GM23248 (cell line): ENCODE measurements around the gene CCNC. TPM values are rescaled to one million over a fixed set of nuclear protein-coding genes. Genes with fewer than 3 reads are reported as not detected.
A peak's percentile ranks its signal among the peaks of the same experiment; 100 is the strongest.

ENCODE experiments used
- DNase-seq: peaks from one replicate; pipeline ENCODE4 v3.0.0-alpha.2; 2015
- H2AFZ ChIP-seq: fragments of 200-600 bp; sonication (generic); 2 replicates; pipeline ENCODE4 v1.6.1; 2016; ENCODE audit warnings: antibody characterized with exemption
- H3F3A ChIP-seq: fragments of 200-600 bp; sonication (generic); 2 replicates; pipeline ENCODE4 v1.6.1; 2016; ENCODE audit warnings: mild to moderate bottlenecking, antibody characterized with exemption, mixed run types; ENCODE audit not compliant: insufficient read depth
- H3K27ac ChIP-seq: fragments of 200-600 bp; sonication (generic); 2 replicates; pipeline ENCODE4 v1.5.1; 2016; ENCODE audit warnings: mild to moderate bottlenecking
- H3K27me3 ChIP-seq: fragments of 200-600 bp; sonication (generic); replicated peaks from 2 replicates; pipeline ENCODE4 v1.6.1; 2016; ENCODE audit warnings: mild to moderate bottlenecking; ENCODE audit not compliant: insufficient read depth
- H3K36me3 ChIP-seq: fragments of 200-600 bp; sonication (generic); 2 replicates; pipeline ENCODE4 v1.6.1; 2016; ENCODE audit warnings: low read depth, mild to moderate bottlenecking
- H3K4me1 ChIP-seq: fragments of 200-600 bp; sonication (generic); 2 replicates; pipeline ENCODE4 v1.6.1; 2016; ENCODE audit warnings: mild to moderate bottlenecking; ENCODE audit not compliant: insufficient read depth
- H3K4me2 ChIP-seq: fragments of 200-600 bp; sonication (generic); one replicate; pipeline ENCODE4 v1.6.1; 2016; ENCODE audit warnings: mild to moderate bottlenecking; ENCODE audit not compliant: unreplicated experiment
- H3K4me3 ChIP-seq: fragments of 200-600 bp; sonication (generic); 2 replicates; pipeline ENCODE4 v1.5.1; 2016; ENCODE audit warnings: mild to moderate bottlenecking
- H3K79me2 ChIP-seq: fragments of 200-600 bp; sonication (generic); 2 replicates; pipeline ENCODE4 v1.6.1; 2016; ENCODE audit warnings: mild to moderate bottlenecking; ENCODE audit not compliant: insufficient read depth
- H3K9ac ChIP-seq: fragments of 200-600 bp; sonication (generic); 2 replicates; pipeline ENCODE4 v1.6.1; 2016; ENCODE audit warnings: mild to moderate bottlenecking
- H3K9me2 ChIP-seq: fragments of 200-600 bp; sonication (generic); 2 replicates; pipeline ENCODE4 v1.6.1; 2016; ENCODE audit warnings: mixed run types, mild to moderate bottlenecking, moderate library complexity; ENCODE audit not compliant: insufficient read depth
- H3K9me3 ChIP-seq: fragments of 200-600 bp; sonication (generic); one replicate; pipeline ENCODE4 v1.6.1; 2017; ENCODE audit warnings: low read depth
- H4K20me1 ChIP-seq: fragments of 200-600 bp; sonication (generic); 2 replicates; pipeline ENCODE4 v1.6.0; 2016; ENCODE audit not compliant: insufficient read depth
- EZH2 ChIP-seq: fragments of 200-600 bp; sonication (generic); IDR thresholded peaks from 2 replicates; pipeline ENCODE4 v1.6.1; 2018; ENCODE audit warnings: antibody characterized with exemption, mild to moderate bottlenecking; ENCODE audit not compliant: insufficient read depth, poor library complexity, severe bottlenecking
- EZH2phosphoT487 ChIP-seq: fragments of 200-600 bp; sonication (generic); IDR thresholded peaks from 2 replicates; pipeline ENCODE4 v1.6.1; 2018; ENCODE audit warnings: antibody characterized with exemption, moderate library complexity, mild to moderate bottlenecking, low read depth; ENCODE audit not compliant: insufficient read depth
- WGBS, 2 experiments: methylation state at CpG; one replicate each; pipeline ENCODE4 v1.1.6; 2015 to 2017; ENCODE audit warnings: low lambda C conversion rate in 2 of 2, low coverage in 1 of 2; ENCODE audit errors: missing lambda C conversion rate in 2 of 2; 5-methylcytosine and 5-hydroxymethylcytosine counted together
- in situ Hi-C: fragments of 300-500 bp; cut with MboI; formaldehyde crosslinking; loops from 2 replicates; pipeline ENCODE4 v1.15.0; 2020
- polyA plus RNA-seq: library from polyadenylated mRNA; unstranded; fragments of >200 nt; fragmentation: Nextera tagmentation; extraction: Ambion mirVana; gene quantifications from 2 replicates; pipeline ENCODE4 v1.2.1, GENCODE V29; 2016
- total RNA-seq: library from RNA; depleted of rRNA; stranded (reverse); fragments of >200 nt; shearing (Covaris generic); gene quantifications from 2 replicates; pipeline ENCODE4 v1.2.3, GENCODE V29; 2014

The CCNC gene
- total and polyA plus RNA-seq, 2 experiments from 2014 or later, result 53.9 to 78.5 TPM

DNA sequence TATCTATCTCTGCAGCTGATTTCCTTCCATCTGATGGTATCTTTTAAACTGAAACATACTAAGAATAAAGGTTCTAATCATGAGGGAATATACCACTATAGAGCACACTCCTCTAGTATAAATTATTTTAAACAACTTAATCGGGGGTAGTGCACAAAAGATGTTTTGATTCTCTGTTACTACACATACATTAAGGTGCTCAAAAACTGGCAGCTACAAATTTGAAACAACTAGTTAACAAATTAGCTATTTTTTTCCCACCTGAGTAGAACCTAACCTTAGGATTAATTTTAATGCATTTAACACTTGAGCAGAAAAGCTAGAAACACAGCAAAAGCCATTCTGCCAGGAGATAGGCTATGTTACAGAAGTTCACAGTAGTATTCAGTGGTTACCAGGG lies 23.0 kb downstream of the CCNC start:
- TF ChIP-seq EZH2, result no peak
- TF ChIP-seq EZH2phosphoT487, result no peak
- in situ Hi-C loops, result no loop called here
- no peak for DNase-seq
- Histone ChIP-seq H3K4me1 (no peaks in the 10 kb centered on the region), H3K4me3 (no peak overlapping the region), H3K27me3 (no peaks in the 10 kb centered on the region), H4K20me1 (no peaks in the 10 kb centered on the region), H3K9ac (no peak overlapping the region), H3K36me3 (peaks cover 62% of the 10 kb centered on the region), H3K4me2 (no peak overlapping the region), H3F3A (peaks cover 16% of the 10 kb centered on the region; the same call in 1 of the 2 replicates), H3K27ac (no peak overlapping the region), H2AFZ (no peak overlapping the region), H3K9me3 (no peaks in the 10 kb centered on the region), H3K79me2 (peaks cover 11% of the 10 kb centered on the region; the same call in 1 of the 2 replicates), H3K9me2 (no peaks in the 10 kb centered on the region)
- 93 to 96% methylated on average over 1 of the region's 1 CpG for WGBS, 2 experiments

DNA sequence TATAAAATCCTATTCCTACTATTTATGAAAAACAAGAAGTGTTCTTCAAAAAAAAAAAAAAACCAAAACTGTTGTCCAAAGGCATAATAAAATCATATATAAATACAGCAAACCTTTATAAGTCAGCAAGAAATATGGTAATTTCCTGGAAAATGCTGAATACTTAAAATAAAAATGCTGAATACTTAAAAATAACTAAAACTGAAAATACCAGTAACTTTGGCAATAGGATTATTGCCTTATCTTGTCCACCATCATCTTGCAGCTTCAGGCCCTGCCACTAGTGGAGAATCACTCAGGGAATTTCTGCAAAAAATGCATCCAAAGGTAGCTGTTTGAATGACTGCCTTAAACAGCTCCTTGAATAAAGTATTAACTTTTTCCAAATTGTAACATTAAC lies 24.5 kb downstream of the CCNC start:
- Histone ChIP-seq H3F3A (peaks cover 16% of the 10 kb centered on the region; the same call in 1 of the 2 replicates), H3K9me3 (no peaks in the 10 kb centered on the region), H3K9ac (no peak overlapping the region), H3K27ac (no peak overlapping the region), H4K20me1 (no peaks in the 10 kb centered on the region), H3K9me2 (no peaks in the 10 kb centered on the region), H3K4me3 (no peak overlapping the region), H2AFZ (no peak overlapping the region), H3K4me2 (no peak overlapping the region), H3K36me3 (peaks cover 62% of the 10 kb centered on the region), H3K27me3 (no peaks in the 10 kb centered on the region), H3K4me1 (no peaks in the 10 kb centered on the region), H3K79me2 (peaks cover 11% of the 10 kb centered on the region; the same call in 1 of the 2 replicates)
- in situ Hi-C loops, result no loop called here
- peak; percentile 3 for DNase-seq
- TF ChIP-seq EZH2 (no peak), EZH2phosphoT487 (no peak)

GRCh38 chr6:99530627-99531026 lies 37.8 kb downstream of the CCNC start:
- no peak overlapping the region for H2AFZ ChIP-seq
- H3K4me1 ChIP-seq, result no peaks in the 10 kb centered on the region
- no peak for DNase-seq
- no peak overlapping the region for H3K4me3 ChIP-seq
- no peak overlapping the region for H3K4me2 ChIP-seq
- in situ Hi-C loops, result no loop called here
- H3K27me3 ChIP-seq, result no peaks in the 10 kb centered on the region
- no peaks in the 10 kb centered on the region for H3K9me2 ChIP-seq
- no peaks in the 10 kb centered on the region for H3K9me3 ChIP-seq
- peaks cover 34% of the 10 kb centered on the region for H3K79me2 ChIP-seq
- H3K27ac ChIP-seq, result no peak overlapping the region
- no peak overlapping the region for H3K9ac ChIP-seq
- H3K36me3 ChIP-seq, result peaks cover 53% of the 10 kb centered on the region
- WGBS, 2 experiments, result 92 to 96% methylated on average over 1 of the region's 1 CpG
- H3F3A ChIP-seq, result peaks cover 9% of the 10 kb centered on the region; the same call in 1 of the 2 replicates
- TF ChIP-seq EZH2, result no peak
- no peak for TF ChIP-seq EZH2phosphoT487
- no peaks in the 10 kb centered on the region for H4K20me1 ChIP-seq

DNA sequence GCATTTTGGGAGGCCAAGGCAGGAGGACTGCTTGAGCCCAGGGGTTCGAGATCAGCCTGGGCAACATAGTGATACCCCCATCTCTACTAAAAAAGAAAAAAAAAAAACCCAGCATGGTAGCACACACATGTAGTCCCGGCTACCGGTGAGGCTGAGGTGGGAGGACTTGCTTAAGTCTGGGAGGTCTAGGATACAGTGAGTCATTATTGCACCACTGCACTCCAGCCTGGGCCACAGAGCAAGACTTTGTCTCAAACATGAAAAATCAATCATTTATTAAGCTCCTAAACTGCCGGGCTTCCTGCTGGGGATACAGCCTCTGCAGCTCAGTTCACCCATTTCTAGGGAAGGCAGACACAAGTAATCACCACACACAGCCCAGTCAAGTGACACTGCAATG lies 45.9 kb downstream of the CCNC start:
- Histone ChIP-seq H3K4me3 (peak overlapping the region; percentile 92), H3K27ac (peak overlapping the region; percentile 88), H3K4me1 (peaks cover 11% of the 10 kb centered on the region), H3F3A (peaks cover 13% of the 10 kb centered on the region; the same call in 1 of the 2 replicates), H3K9ac (peak overlapping the region; percentile 85), H3K79me2 (peaks cover 53% of the 10 kb centered on the region), H3K9me2 (no peaks in the 10 kb centered on the region), H3K9me3 (no peaks in the 10 kb centered on the region), H4K20me1 (no peaks in the 10 kb centered on the region), H3K27me3 (no peaks in the 10 kb centered on the region), H3K4me2 (peak overlapping the region; percentile 87), H3K36me3 (0 out of 2 replicates have a peak, but pooled peaks cover 10% of the 10 kb centered on the region), H2AFZ (peak overlapping the region; percentile 94; the same call in 1 of the 2 replicates)
- WGBS, 2 experiments, result 29 to 38% methylated on average over 4 of the region's 4 CpGs
- no peak for TF ChIP-seq EZH2phosphoT487
- no peak for TF ChIP-seq EZH2
- in situ Hi-C loops, result no loop called here
- DNase-seq, result peak; percentile 79
